ENCODE data around the gene MYBL2. TPM values are rescaled to one million over a fixed set of nuclear protein-coding genes. Genes with fewer than 3 reads are reported as not detected.

Gene MYBL2
- total RNA-seq, 1 experiment from 2014 or later = 28.6 TPM

GRCh38 chr20:43765916-43766315 is 99.0 kb downstream of the MYBL2 start:
- in situ Hi-C loops (cut with HindIII; ENCODE audit: low pct_unique_long_range_greater_than_20kb, low sequenced_read_pairs) = no loop called here
- DNase-seq (ENCODE audit: low read depth) = no peak

Other genes starting within 250 kb of the MYBL2 start
- gene SRSF6, start 209.2 kb upstream of the MYBL2 start, total RNA-seq (2014; rRNA removed; shearing (Covaris generic); ENCODE audit: low replicate concordance) = 10.8 and 13.1 TPM in 2 replicates
- gene L3MBTL1, start 159.4 kb upstream of the MYBL2 start, total RNA-seq (2014; rRNA removed; shearing (Covaris generic); ENCODE audit: low replicate concordance) = 6.8 and 9.5 TPM in 2 replicates
- gene SGK2, start 108.1 kb upstream of the MYBL2 start, total RNA-seq (2014; rRNA removed; shearing (Covaris generic); ENCODE audit: low replicate concordance) = 40.6 and 45.5 TPM in 2 replicates
- gene IFT52, start 76.2 kb upstream of the MYBL2 start, total RNA-seq (2014; rRNA removed; shearing (Covaris generic); ENCODE audit: low replicate concordance) = 28.3 and 33.9 TPM in 2 replicates
- gene GTSF1L, start 59.9 kb downstream of the MYBL2 start, total RNA-seq (2014; rRNA removed; shearing (Covaris generic); ENCODE audit: low replicate concordance) = not detected in 2 replicates
- gene TOX2, start 247.7 kb downstream of the MYBL2 start, total RNA-seq (2014; rRNA removed; shearing (Covaris generic); ENCODE audit: low replicate concordance) = not detected in 2 replicates